HEK293 (cell line): ENCODE results near the gene HEATR5B.

Experiments used
- CTCF ChIA-PET: fragments of 350-600 bp; formaldehyde crosslinking; extraction: SDS; loops from one replicate; lab custom pipeline; 2021; ENCODE audit warnings: antibody characterized with exemption; lab: Yijun Ruan, JAX
- POLR2A ChIA-PET: fragments of 300-600 bp; formaldehyde crosslinking; extraction: SDS; loops from one replicate; lab custom pipeline; 2020; ENCODE audit warnings: antibody characterized with exemption, inconsistent platforms; lab: Yijun Ruan, JAX
- H3K27ac ChIP-seq: fragments of 200-500 bp; sonication (Bioruptor generic); 2 replicates; pipeline ENCODE4 v1.5.1; 2014; ENCODE audit warnings: low read depth, low read length, control low read depth, inconsistent platforms; ENCODE audit errors: extremely low read depth
- H3K36me3 ChIP-seq, 2 experiments: fragments of 200-500 bp in 1 of 2; sonication (Bioruptor generic) in 1 of 2; 1 replicate in 1 of 2; 2 replicates in 1 of 2; pipeline ENCODE4 v1.5.1; 2014 to 2017; ENCODE audit warnings: inconsistent platforms in 2 of 2, low read length in 2 of 2; ENCODE audit not compliant: control insufficient read depth in 2 of 2, insufficient read depth in 1 of 2
- H3K4me1 ChIP-seq: fragments of 200-500 bp; sonication (Bioruptor generic); 2 replicates; pipeline ENCODE4 v1.5.1; 2014; ENCODE audit warnings: mild to moderate bottlenecking, low read length, inconsistent platforms; ENCODE audit not compliant: control insufficient read depth, insufficient read depth
- H3K4me3 ChIP-seq: 2 replicates; pipeline ENCODE4 v1.5.1; 2011; ENCODE audit warnings: low read depth, mild to moderate bottlenecking, control low read depth, low read length, moderate library complexity
- H3K9me3 ChIP-seq: fragments of 200-500 bp; sonication (Bioruptor generic); 2 replicates; pipeline ENCODE4 v1.5.1; 2014; ENCODE audit warnings: low read depth, low read length, inconsistent platforms; ENCODE audit not compliant: control insufficient read depth, insufficient read depth
- EGR2 ChIP-seq: fragments of 450-650 bp; formaldehyde crosslinking; IDR thresholded peaks from 2 replicates; pipeline ENCODE4 v1.5.1; 2016; ENCODE audit warnings: low read depth, missing biosample characterization, missing genetic modification characterization
- INSM2 ChIP-seq: fragments of 450-650 bp; formaldehyde crosslinking; IDR thresholded peaks from 2 replicates; pipeline ENCODE4 v1.5.1; 2016; ENCODE audit warnings: missing biosample characterization, missing genetic modification characterization
- KLF10 ChIP-seq: fragments of 450-650 bp; IDR thresholded peaks from 2 replicates; pipeline ENCODE4 v1.5.1; 2018; ENCODE audit warnings: missing biosample characterization, mild to moderate bottlenecking, missing genetic modification characterization
- SCRT1 ChIP-seq: fragments of 450-650 bp; formaldehyde crosslinking; IDR thresholded peaks from 2 replicates; pipeline ENCODE4 v1.5.1; 2016; ENCODE audit warnings: missing biosample characterization, missing genetic modification characterization, borderline replicate concordance
- SP2 ChIP-seq: fragments of 450-650 bp; formaldehyde crosslinking; IDR thresholded peaks from 2 replicates; pipeline ENCODE4 v1.5.1; 2016; ENCODE audit warnings: missing biosample characterization, missing genetic modification characterization
- WT1 ChIP-seq: fragments of 450-650 bp; formaldehyde crosslinking; IDR thresholded peaks from 2 replicates; pipeline ENCODE4 v1.5.1; 2016; ENCODE audit warnings: missing biosample characterization, missing genetic modification characterization
- ZBTB11 ChIP-seq: fragments of 450-650 bp; formaldehyde crosslinking; conservative IDR thresholded peaks from 2 replicates; pipeline ENCODE4 v1.5.1; 2016; ENCODE audit warnings: low read depth, missing biosample characterization, missing genetic modification characterization
- ZNF121 ChIP-seq: fragments of 450-650 bp; formaldehyde crosslinking; IDR thresholded peaks from 2 replicates; pipeline ENCODE4 v1.5.1; 2016; ENCODE audit warnings: missing biosample characterization, missing genetic modification characterization
- ZNF175 ChIP-seq: fragments of 450-650 bp; formaldehyde crosslinking; IDR thresholded peaks from 2 replicates; pipeline ENCODE4 v1.5.1; 2016; ENCODE audit warnings: missing biosample characterization, missing genetic modification characterization
- ZNF202 ChIP-seq: fragments of 450-650 bp; formaldehyde crosslinking; IDR thresholded peaks from 2 replicates; pipeline ENCODE4 v1.5.1; 2016; ENCODE audit warnings: missing biosample characterization, missing genetic modification characterization, borderline replicate concordance
- ZNF23 ChIP-seq: fragments of 450-650 bp; formaldehyde crosslinking; IDR thresholded peaks from 2 replicates; pipeline ENCODE4 v1.5.1; 2016; ENCODE audit warnings: missing biosample characterization, missing genetic modification characterization, borderline replicate concordance
- ZNF335 ChIP-seq: fragments of 450-650 bp; formaldehyde crosslinking; conservative IDR thresholded peaks from 2 replicates; pipeline ENCODE4 v1.5.1; 2016; ENCODE audit warnings: missing biosample characterization, missing genetic modification characterization
- ZNF549 ChIP-seq: fragments of 450-650 bp; IDR thresholded peaks from 2 replicates; pipeline ENCODE4 v1.5.1; 2018; ENCODE audit warnings: missing biosample characterization, missing genetic modification characterization, mild to moderate bottlenecking, inconsistent platforms, moderate library complexity
- ZNF558 ChIP-seq: fragments of 450-650 bp; formaldehyde crosslinking; IDR thresholded peaks from 2 replicates; pipeline ENCODE4 v1.5.1; 2016; ENCODE audit warnings: missing biosample characterization, missing genetic modification characterization
- ZNF561 ChIP-seq: fragments of 450-650 bp; IDR thresholded peaks from 2 replicates; pipeline ENCODE4 v1.5.1; 2018; ENCODE audit warnings: missing biosample characterization, missing genetic modification characterization, borderline replicate concordance
- ZNF600 ChIP-seq: fragments of 450-650 bp; formaldehyde crosslinking; IDR thresholded peaks from 2 replicates; pipeline ENCODE4 v1.5.1; 2016; ENCODE audit warnings: missing biosample characterization, missing genetic modification characterization
- ZNF629 ChIP-seq: fragments of 450-650 bp; formaldehyde crosslinking; IDR thresholded peaks from 2 replicates; pipeline ENCODE4 v1.5.1; 2017; ENCODE audit warnings: missing biosample characterization, missing genetic modification characterization
- ZNF785 ChIP-seq: fragments of 450-650 bp; formaldehyde crosslinking; IDR thresholded peaks from 2 replicates; pipeline ENCODE4 v1.5.1; 2016; ENCODE audit warnings: missing biosample characterization, missing genetic modification characterization
- ZNF791 ChIP-seq: fragments of 450-650 bp; formaldehyde crosslinking; IDR thresholded peaks from 2 replicates; pipeline ENCODE4 v1.5.1; 2016; ENCODE audit warnings: missing biosample characterization, missing genetic modification characterization
- ZNF792 ChIP-seq: fragments of 450-650 bp; formaldehyde crosslinking; IDR thresholded peaks from 2 replicates; pipeline ENCODE4 v1.5.1; 2016; ENCODE audit warnings: missing biosample characterization, missing genetic modification characterization
- ZXDB ChIP-seq: fragments of 450-650 bp; formaldehyde crosslinking; IDR thresholded peaks from 2 replicates; pipeline ENCODE4 v1.5.1; 2016; ENCODE audit warnings: missing biosample characterization, missing genetic modification characterization
- TF ChIP-seq, protein P1 (sequence below): fragments of 450-650 bp; formaldehyde crosslinking; IDR thresholded peaks from 2 replicates; pipeline ENCODE4 v1.5.1; 2016; ENCODE audit warnings: missing biosample characterization, missing genetic modification characterization
- TF ChIP-seq, protein P2 (sequence below): IDR thresholded peaks from 2 replicates; pipeline ENCODE4 v1.6.1; 2011; ENCODE audit warnings: mild to moderate bottlenecking, low read depth, low read length, borderline replicate concordance
- TF ChIP-seq, protein P3 (sequence below): fragments of 450-650 bp; formaldehyde crosslinking; IDR thresholded peaks from 2 replicates; pipeline ENCODE4 v1.5.1; 2016; ENCODE audit warnings: missing biosample characterization, missing genetic modification characterization
- TF ChIP-seq, protein P4 (sequence below): fragments of 450-650 bp; IDR thresholded peaks from 2 replicates; pipeline ENCODE4 v1.5.1; 2018; ENCODE audit warnings: missing biosample characterization, missing genetic modification characterization

The HEATR5B gene

DNA sequence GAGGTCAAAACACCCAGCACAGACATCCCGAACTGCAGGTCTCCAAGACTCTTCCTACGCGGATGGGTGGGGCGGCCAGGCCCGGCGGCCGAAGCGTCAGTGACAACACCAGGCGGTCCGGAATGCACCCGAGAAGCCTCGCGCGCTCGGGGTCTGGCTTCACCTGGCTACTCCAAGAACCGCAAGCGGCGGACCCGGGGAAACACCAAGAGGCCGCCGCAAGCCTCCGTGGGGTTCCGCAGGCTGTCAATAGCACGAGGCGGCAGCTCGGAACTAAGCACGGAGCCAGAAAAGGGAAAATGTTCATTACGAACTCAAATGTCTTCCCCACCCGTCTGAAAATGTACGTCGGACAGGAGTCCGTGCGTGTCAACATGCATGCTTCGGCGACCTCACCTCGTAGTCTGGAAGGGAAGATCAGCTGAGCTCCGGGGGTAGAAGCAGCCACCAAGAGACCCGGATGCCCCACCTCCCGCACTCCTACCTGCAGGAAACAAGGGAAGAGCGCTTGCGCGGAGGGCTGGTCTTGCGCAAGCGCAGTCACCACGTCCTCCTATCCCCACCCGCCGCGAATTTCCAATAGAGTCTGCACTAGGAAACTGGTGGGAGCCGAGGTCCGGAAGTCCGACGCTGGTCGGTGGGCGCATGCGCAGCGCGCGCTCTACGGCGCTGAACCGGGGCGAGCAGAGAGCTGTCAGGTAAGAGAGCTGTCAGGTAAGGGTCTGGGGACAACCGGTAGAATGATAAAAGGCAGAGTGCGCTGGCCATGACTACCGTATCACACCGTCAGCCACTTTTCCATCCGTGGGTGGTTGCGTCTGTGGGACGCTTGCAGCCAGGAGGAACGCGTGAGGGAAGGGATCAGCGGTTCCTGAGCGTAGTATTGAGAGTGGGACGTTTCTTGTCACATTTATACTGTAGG lies at the start of gene HEATR5B, which contains the start of gene GPATCH11:
Gene HEATR5B, minus strand, starts transcription at position 500 of the 922 bp plus-strand sequence. CDS start 958 bp downstream, outside the sequence.
Gene GPATCH11, plus strand, starts transcription at position 646 of the 922 bp plus-strand sequence. CDS start 3,864 bp downstream, outside the sequence.
- H3K36me3 ChIP-seq = peaks cover 1 to 43% of the 10 kb centered on the region in 2 experiments; a peak in 2 of 3 replicates
- no peaks in the 10 kb centered on the region for H3K9me3 ChIP-seq
- H3K4me1 ChIP-seq = peaks cover 6% of the 10 kb centered on the region
- ChIA-PET CTCF (interaction anchor here (0.6 kb wide), 2 partner anchors 293 to 851 kb away, joined by 3 read pairs; no protein-coding TSS in a partner anchor), POLR2A (interaction anchor here (0.6 to 1.4 kb wide), 4 partner anchors 9 to 118 kb away, joined by 3 to 8 read pairs (median 4); partner anchors contain the start of gene STRN)
- peak within 1 kb of the TSS; percentile 55; the same call in 1 of the 2 replicates for H3K27ac ChIP-seq
- H3K4me3 ChIP-seq = peak within 1 kb of the TSS; percentile 92
- peak; percentile 72 for TF ChIP-seq ZBTB11 (tag by site-specific recombination)
- no peak for TF ChIP-seq ZNF23 (tag by site-specific recombination)
- TF ChIP-seq ZNF600 (tag by site-specific recombination) = peak; percentile 96
- peak; percentile 68 for TF ChIP-seq ZNF335
- no peak for TF ChIP-seq ZNF121 (tag by site-specific recombination)
- no peak for TF ChIP-seq INSM2 (tag by site-specific recombination)
- peak; percentile 44; the same call in 1 of the 2 replicates for TF ChIP-seq ZNF561 (tag by site-specific recombination)
- TF ChIP-seq ZNF202 (tag by site-specific recombination) = no peak
- TF ChIP-seq ZNF791 (tag by site-specific recombination) = no peak
- peak; percentile 79 for TF ChIP-seq SP2
- TF ChIP-seq, protein P1, sequence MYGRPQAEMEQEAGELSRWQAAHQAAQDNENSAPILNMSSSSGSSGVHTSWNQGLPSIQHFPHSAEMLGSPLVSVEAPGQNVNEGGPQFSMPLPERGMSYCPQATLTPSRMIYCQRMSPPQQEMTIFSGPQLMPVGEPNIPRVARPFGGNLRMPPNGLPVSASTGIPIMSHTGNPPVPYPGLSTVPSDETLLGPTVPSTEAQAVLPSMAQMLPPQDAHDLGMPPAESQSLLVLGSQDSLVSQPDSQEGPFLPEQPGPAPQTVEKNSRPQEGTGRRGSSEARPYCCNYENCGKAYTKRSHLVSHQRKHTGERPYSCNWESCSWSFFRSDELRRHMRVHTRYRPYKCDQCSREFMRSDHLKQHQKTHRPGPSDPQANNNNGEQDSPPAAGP = peak; percentile 57; the same call in 1 of the 2 replicates
- TF ChIP-seq WT1 = no peak
- no peak for TF ChIP-seq ZNF558 (tag by site-specific recombination)
- TF ChIP-seq, protein P2, sequence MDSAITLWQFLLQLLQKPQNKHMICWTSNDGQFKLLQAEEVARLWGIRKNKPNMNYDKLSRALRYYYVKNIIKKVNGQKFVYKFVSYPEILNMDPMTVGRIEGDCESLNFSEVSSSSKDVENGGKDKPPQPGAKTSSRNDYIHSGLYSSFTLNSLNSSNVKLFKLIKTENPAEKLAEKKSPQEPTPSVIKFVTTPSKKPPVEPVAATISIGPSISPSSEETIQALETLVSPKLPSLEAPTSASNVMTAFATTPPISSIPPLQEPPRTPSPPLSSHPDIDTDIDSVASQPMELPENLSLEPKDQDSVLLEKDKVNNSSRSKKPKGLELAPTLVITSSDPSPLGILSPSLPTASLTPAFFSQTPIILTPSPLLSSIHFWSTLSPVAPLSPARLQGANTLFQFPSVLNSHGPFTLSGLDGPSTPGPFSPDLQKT = no peak
- TF ChIP-seq ZXDB (tag by site-specific recombination) = 0 out of 2 replicates have a peak, but pooled peaks have one; percentile 53
- no peak for TF ChIP-seq ZNF792 (tag by site-specific recombination)
- peak; percentile 80 for TF ChIP-seq KLF10
- TF ChIP-seq ZNF549 (tag by site-specific recombination) = no peak
- TF ChIP-seq ZNF175 (tag by site-specific recombination) = no peak
- no peak; the same call in 1 of the 2 replicates for TF ChIP-seq EGR2 (tag by site-specific recombination)
- TF ChIP-seq, protein P3, sequence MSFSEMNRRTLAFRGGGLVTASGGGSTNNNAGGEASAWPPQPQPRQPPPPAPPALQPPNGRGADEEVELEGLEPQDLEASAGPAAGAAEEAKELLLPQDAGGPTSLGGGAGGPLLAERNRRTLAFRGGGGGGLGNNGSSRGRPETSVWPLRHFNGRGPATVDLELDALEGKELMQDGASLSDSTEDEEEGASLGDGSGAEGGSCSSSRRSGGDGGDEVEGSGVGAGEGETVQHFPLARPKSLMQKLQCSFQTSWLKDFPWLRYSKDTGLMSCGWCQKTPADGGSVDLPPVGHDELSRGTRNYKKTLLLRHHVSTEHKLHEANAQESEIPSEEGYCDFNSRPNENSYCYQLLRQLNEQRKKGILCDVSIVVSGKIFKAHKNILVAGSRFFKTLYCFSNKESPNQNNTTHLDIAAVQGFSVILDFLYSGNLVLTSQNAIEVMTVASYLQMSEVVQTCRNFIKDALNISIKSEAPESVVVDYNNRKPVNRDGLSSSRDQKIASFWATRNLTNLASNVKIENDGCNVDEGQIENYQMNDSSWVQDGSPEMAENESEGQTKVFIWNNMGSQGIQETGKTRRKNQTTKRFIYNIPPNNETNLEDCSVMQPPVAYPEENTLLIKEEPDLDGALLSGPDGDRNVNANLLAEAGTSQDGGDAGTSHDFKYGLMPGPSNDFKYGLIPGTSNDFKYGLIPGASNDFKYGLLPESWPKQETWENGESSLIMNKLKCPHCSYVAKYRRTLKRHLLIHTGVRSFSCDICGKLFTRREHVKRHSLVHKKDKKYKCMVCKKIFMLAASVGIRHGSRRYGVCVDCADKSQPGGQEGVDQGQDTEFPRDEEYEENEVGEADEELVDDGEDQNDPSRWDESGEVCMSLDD = no peak
- TF ChIP-seq, protein P4, sequence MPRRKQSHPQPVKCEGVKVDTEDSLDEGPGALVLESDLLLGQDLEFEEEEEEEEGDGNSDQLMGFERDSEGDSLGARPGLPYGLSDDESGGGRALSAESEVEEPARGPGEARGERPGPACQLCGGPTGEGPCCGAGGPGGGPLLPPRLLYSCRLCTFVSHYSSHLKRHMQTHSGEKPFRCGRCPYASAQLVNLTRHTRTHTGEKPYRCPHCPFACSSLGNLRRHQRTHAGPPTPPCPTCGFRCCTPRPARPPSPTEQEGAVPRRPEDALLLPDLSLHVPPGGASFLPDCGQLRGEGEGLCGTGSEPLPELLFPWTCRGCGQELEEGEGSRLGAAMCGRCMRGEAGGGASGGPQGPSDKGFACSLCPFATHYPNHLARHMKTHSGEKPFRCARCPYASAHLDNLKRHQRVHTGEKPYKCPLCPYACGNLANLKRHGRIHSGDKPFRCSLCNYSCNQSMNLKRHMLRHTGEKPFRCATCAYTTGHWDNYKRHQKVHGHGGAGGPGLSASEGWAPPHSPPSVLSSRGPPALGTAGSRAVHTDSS (tag by site-specific recombination) = no peak
- no peak for TF ChIP-seq ZNF785
- TF ChIP-seq ZNF629 (tag by site-specific recombination) = 0 out of 2 replicates have a peak, but pooled peaks have one; percentile 49
- TF ChIP-seq SCRT1 (tag by site-specific recombination) = no peak
